Thoracic aorta (tissue), 2 donors: ENCODE results near the gene TEDC1. TPM values are rescaled to one million over a fixed set of nuclear protein-coding genes. Genes with fewer than 3 reads are reported as not detected.

Experiments
- ATAC-seq: fragments of 150-250 bp; one replicate; pipeline ENCODE4 v1.8.0; 2017; ENCODE audit warnings: low read depth; ENCODE audit not compliant: insufficient number of reproducible peaks, low FRiP score
- DNase-seq: peaks from one replicate; pipeline ENCODE4 v3.0.0-alpha.2; 2020; ENCODE audit warnings: low spot score
- H3K27ac ChIP-seq, 2 donors: fragments of 200-600 bp; sonication (generic); 1 replicate in 1 of 2; 2 replicates in 1 of 2; pipeline ENCODE4 v1.5.1; 2016; ENCODE audit warnings: mild to moderate bottlenecking in 2 of 2, moderate library complexity in 2 of 2
- H3K27me3 ChIP-seq: fragments of 200-600 bp; sonication (generic); replicated peaks from 2 replicates; pipeline ENCODE4 v1.6.0; 2016; ENCODE audit warnings: mild to moderate bottlenecking; ENCODE audit not compliant: insufficient read depth
- H3K36me3 ChIP-seq: fragments of 200-600 bp; sonication (generic); one replicate; pipeline ENCODE4 v1.5.1; 2016
- H3K4me1 ChIP-seq, 2 donors: fragments of 200-600 bp; sonication (generic); 1 replicate in 1 of 2; 2 replicates in 1 of 2; pipeline versions ENCODE4 v1.5.1 to v1.6.0; 2016; ENCODE audit warnings: low read depth in 2 of 2, mild to moderate bottlenecking in 1 of 2; ENCODE audit not compliant: control insufficient read depth in 1 of 2
- H3K4me3 ChIP-seq: fragments of 200-600 bp; sonication (generic); 2 replicates; pipeline ENCODE4 v1.5.1; 2016; ENCODE audit warnings: mild to moderate bottlenecking
- H3K9me3 ChIP-seq: fragments of 200-600 bp; sonication (generic); 2 replicates; pipeline ENCODE4 v1.5.1; 2016
- CTCF ChIP-seq: fragments of 200-600 bp; sonication (generic); IDR thresholded peaks from one replicate; pipeline ENCODE4 v1.5.1; 2019; ENCODE audit warnings: antibody characterized with exemption
- total RNA-seq, 2 donors: library from RNA; depleted of rRNA; stranded (reverse); fragments of >200 nt; gene quantifications; one replicate each; pipeline versions ENCODE4 v1.1.0 to v1.2.3, GENCODE V29; 2016

The TEDC1 gene
- total RNA-seq, 2 donors from 2014 or later, result 7.8 to 42.1 TPM

GRCh38 chr14:105478398-105479251 is 12.4 kb upstream of the TEDC1 start:
- ATAC-seq (no peak), DNase-seq (no peak)
- peaks cover 28 to 61% of the 10 kb centered on the region in 2 donors for H3K4me1 ChIP-seq
- TF ChIP-seq CTCF, result no peak
- no peaks in the 10 kb centered on the region for H3K27me3 ChIP-seq
- peaks cover 6% of the 10 kb centered on the region for H3K36me3 ChIP-seq
- H3K27ac ChIP-seq, result no peak overlapping the region
- H3K4me3 ChIP-seq, result no peak overlapping the region
- H3K9me3 ChIP-seq, result no peaks in the 10 kb centered on the region

DNA sequence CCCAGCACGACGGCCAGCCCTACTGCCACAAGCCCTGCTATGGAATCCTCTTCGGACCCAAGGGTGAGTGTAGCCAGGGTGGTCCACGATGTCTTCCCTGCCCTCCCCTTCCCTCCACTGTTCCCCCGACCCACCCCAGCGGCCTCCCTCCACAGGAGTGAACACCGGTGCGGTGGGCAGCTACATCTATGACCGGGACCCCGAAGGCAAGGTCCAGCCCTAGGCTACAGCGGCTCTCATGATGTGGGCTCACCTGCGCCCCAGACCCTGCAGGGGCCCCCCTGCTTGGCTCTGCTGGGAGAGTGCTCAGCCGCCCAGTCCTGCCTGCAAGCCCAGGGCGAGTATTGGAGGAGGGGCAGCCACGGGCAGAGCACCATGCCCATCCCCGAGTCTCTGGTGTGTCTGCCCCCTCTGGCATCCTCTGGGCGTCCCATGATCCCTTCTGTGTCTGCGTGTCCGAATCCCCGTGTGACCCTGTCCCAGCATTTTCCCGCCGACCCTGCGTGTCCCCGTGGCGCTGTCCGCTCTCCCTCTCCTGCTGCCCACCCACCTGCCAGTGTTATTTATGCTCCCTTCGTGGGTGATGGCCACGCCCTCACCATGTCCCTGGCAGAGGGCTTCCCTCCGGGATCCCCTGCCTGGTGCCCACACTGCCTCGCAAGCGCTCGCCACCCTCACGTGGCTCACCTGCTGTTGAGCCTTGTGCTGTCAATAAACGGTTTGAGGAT is 11.5 kb upstream of the TEDC1 start:
- Histone ChIP-seq H3K4me1 (peaks cover 32 to 67% of the 10 kb centered on the region in 2 donors), H3K27me3 (no peaks in the 10 kb centered on the region), H3K4me3 (no peak overlapping the region), H3K27ac (peak overlapping the region; percentile 97 to 100), H3K36me3 (peaks cover 6% of the 10 kb centered on the region), H3K9me3 (no peaks in the 10 kb centered on the region)
- DNase-seq, result no peak
- no peak for TF ChIP-seq CTCF
- no peak for ATAC-seq

GRCh38 chr14:105480199-105480746 is 10.8 kb upstream of the TEDC1 start:
- peak overlapping the region; percentile 97 to 100 for H3K27ac ChIP-seq
- no peak for TF ChIP-seq CTCF
- H3K4me3 ChIP-seq, result peak overlapping the region; percentile 81

GRCh38 chr14:105480807-105481801 is 9.9 kb upstream of the TEDC1 start:
- Histone ChIP-seq H3K27ac (peak overlapping the region; percentile 97 to 100), H3K4me3 (peak overlapping the region; percentile 81), H3K36me3 (peaks cover 6% of the 10 kb centered on the region), H3K4me1 (peaks cover 36 to 76% of the 10 kb centered on the region in 2 donors), H3K9me3 (no peaks in the 10 kb centered on the region), H3K27me3 (no peaks in the 10 kb centered on the region)
- DNase-seq (no peak), ATAC-seq (peak; percentile 61)
- peak; percentile 99 for TF ChIP-seq CTCF

More at GRCh38 chr14:105480199-105480746, 10.8 kb upstream of the TEDC1 start:
- DNase-seq, result no peak
- Histone ChIP-seq H3K9me3 (no peaks in the 10 kb centered on the region), H3K36me3 (peaks cover 6% of the 10 kb centered on the region), H3K4me1 (peaks cover 32 to 74% of the 10 kb centered on the region in 2 donors), H3K27me3 (no peaks in the 10 kb centered on the region)
- ATAC-seq, result no peak
